Testis (tissue), 3 donors: Measurements from ENCODE around the gene HS3ST5. TPM values are rescaled to one million over a fixed set of nuclear protein-coding genes. Genes with fewer than 3 reads are reported as not detected.

Source experiments
- DNase-seq: peaks from one replicate; pipeline ENCODE4 v3.0.0-alpha.2; 2019
- H3K27ac ChIP-seq, 2 donors: fragments of 200-600 bp; sonication (generic); one replicate each; pipeline ENCODE4 v1.5.1; 2019
- H3K27me3 ChIP-seq: fragments of 200-600 bp; sonication (generic); one replicate; pipeline ENCODE4 v1.5.1; 2019
- H3K36me3 ChIP-seq: fragments of 200-600 bp; sonication (generic); one replicate; pipeline ENCODE4 v1.5.1; 2017; ENCODE audit warnings: low read depth; ENCODE audit errors: missing control alignments
- H3K4me1 ChIP-seq: fragments of 200-600 bp; sonication (generic); one replicate; pipeline ENCODE4 v1.5.1; 2019
- H3K4me3 ChIP-seq, 2 donors: fragments of 200-600 bp; sonication (generic); one replicate each; pipeline ENCODE4 v1.5.1; 2017 to 2019
- H3K9me3 ChIP-seq: fragments of 200-600 bp; sonication (generic); one replicate; pipeline ENCODE4 v1.5.1; 2017
- CTCF ChIP-seq, 3 experiments: fragments of 450-650 bp in 2 of 3; fragments of 200-600 bp in 1 of 3; sonication (generic) in 1 of 3; IDR thresholded peaks; one replicate each; pipeline ENCODE4 v1.5.1; 2016 to 2019; ENCODE audit warnings: antibody characterized with exemption in 3 of 3, mild to moderate bottlenecking in 2 of 3, moderate library complexity in 1 of 3
- POLR2A ChIP-seq: fragments of 450-650 bp; IDR thresholded peaks from one replicate; pipeline ENCODE4 v1.6.1; 2017; ENCODE audit warnings: antibody characterized with exemption, mild to moderate bottlenecking, moderate library complexity
- WGBS, 2 donors: methylation state at CpG; one replicate each; pipeline ENCODE4 v1.1.5; 2018; 5-methylcytosine and 5-hydroxymethylcytosine counted together
- intact Hi-C: fragments of 100-400 bp; cut with DNase I; formaldehyde crosslinking; loops from one replicate; pipeline ENCODE4 v1.15.1; 2023; ENCODE audit warnings: low total_unique reads
- polyA plus RNA-seq: library from polyadenylated mRNA; stranded (reverse); fragments of 350-450 nt; fragmentation: Illumina TruSeq; extraction: RNeasy Lipid Tissue Mini Kit (QIAGEN cat#74804); gene quantifications from one replicate; pipeline ENCODE4 v1.2.3, GENCODE V29; 2014; ENCODE audit warnings: low read depth, low replicate concordance; ENCODE audit not compliant: insufficient read depth
- total RNA-seq, 2 donors: library from RNA; depleted of rRNA; stranded (reverse); fragments of >200 nt; gene quantifications; one replicate each; pipeline ENCODE4 v1.2.3, GENCODE V29; 2016

Gene HS3ST5
- total and polyA plus RNA-seq, 3 donors from 2014 or later = 0.12 to 0.20 (median 0.16) TPM

- Histone ChIP-seq H3K4me1 (no peaks in the 10 kb centered on the region), H3K36me3 (no peaks in the 10 kb centered on the region), H3K27ac (no peak overlapping the region), H3K27me3 (no peaks in the 10 kb centered on the region), H3K4me3 (no peak overlapping the region), H3K9me3 (no peaks in the 10 kb centered on the region)
- WGBS, 2 donors = 79 to 82% methylated on average over 1 of the region's 1 CpG
- DNase-seq = no peak
- intact Hi-C loops = no loop called here
- TF ChIP-seq POLR2A (no peak), CTCF (IDR thresholded peaks at IDR 0.05) (no peak)
Measured at GRCh38 chr6:114061116-114061515, 281.7 kb downstream of the HS3ST5 start.

- Histone ChIP-seq H3K9me3 (no peaks in the 10 kb centered on the region), H3K4me1 (no peaks in the 10 kb centered on the region), H3K4me3 (no peak overlapping the region), H3K27me3 (no peaks in the 10 kb centered on the region), H3K36me3 (no peaks in the 10 kb centered on the region), H3K27ac (no peak overlapping the region)
- WGBS, 2 donors = 92 to 95% methylated on average over 4 of the region's 4 CpGs
- intact Hi-C loops = no loop called here
- DNase-seq = no peak
- no peak for TF ChIP-seq POLR2A
- no peak for TF ChIP-seq CTCF (IDR thresholded peaks at IDR 0.05)
Measured at GRCh38 chr6:114058435-114058834, 284.4 kb downstream of the HS3ST5 start.

- Histone ChIP-seq H3K4me1 (no peaks in the 10 kb centered on the region), H3K4me3 (no peak overlapping the region), H3K27ac (no peak overlapping the region), H3K36me3 (no peaks in the 10 kb centered on the region), H3K27me3 (no peaks in the 10 kb centered on the region), H3K9me3 (no peaks in the 10 kb centered on the region)
- intact Hi-C loops = no loop called here
- WGBS, 2 donors = 79 to 82% methylated on average over 2 of the region's 2 CpGs
- no peak for TF ChIP-seq CTCF (IDR thresholded peaks at IDR 0.05)
- no peak for TF ChIP-seq POLR2A
- DNase-seq = no peak
Measured at GRCh38 chr6:114055763-114056162, 287.1 kb downstream of the HS3ST5 start.

DNA sequence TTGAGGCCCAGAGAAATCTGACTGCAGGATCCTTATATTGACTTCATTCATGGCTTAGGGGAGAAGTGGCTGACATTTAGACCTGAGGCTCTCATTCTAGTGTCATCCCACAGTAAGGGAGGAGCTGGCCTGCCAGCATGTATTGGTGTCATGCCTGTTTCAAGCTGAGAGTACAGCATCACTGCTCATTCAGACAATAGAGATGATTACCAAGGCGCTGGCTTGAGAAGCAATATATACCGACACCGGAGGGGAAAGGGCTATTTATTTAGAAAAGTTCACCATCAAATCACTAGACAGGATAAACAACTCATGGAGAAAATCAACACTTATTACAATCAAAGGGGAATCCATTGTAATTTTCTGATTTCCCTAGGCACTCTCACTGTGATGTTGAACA is 287.5 kb downstream of the HS3ST5 start:
- no peaks in the 10 kb centered on the region for H3K4me1 ChIP-seq
- H3K9me3 ChIP-seq = no peaks in the 10 kb centered on the region
- 77 to 88% methylated on average over 3 of the region's 3 CpGs for WGBS, 2 donors
- H3K4me3 ChIP-seq = no peak overlapping the region
- DNase-seq = no peak
- TF ChIP-seq CTCF (IDR thresholded peaks at IDR 0.05) (no peak), POLR2A (no peak)
- no peaks in the 10 kb centered on the region for H3K27me3 ChIP-seq
- no peak overlapping the region for H3K27ac ChIP-seq
- H3K36me3 ChIP-seq = no peaks in the 10 kb centered on the region
- intact Hi-C loops = no loop called here

DNA sequence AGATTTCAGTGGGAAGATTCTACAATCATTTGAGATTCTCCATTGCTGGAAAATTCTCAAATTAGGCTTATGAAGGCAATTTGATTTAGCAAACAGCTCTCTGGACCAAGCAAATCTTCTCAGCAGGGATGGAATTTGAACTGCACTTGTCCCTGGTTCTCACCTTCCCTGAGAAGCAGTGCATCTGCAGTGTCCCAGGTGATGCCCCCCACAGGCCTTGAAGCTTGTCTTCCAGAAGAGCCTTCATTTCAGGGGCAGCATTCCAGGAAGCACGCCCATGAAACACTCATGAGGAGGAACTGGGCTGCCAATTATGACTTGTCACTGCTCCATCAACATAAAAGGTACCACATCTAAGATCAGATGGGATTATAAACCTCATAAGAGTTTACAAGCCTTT is 289.0 kb downstream of the HS3ST5 start:
- H3K9me3 ChIP-seq = no peaks in the 10 kb centered on the region
- no peaks in the 10 kb centered on the region for H3K36me3 ChIP-seq
- no peaks in the 10 kb centered on the region for H3K4me1 ChIP-seq
- H3K27ac ChIP-seq = no peak overlapping the region
- H3K27me3 ChIP-seq = no peaks in the 10 kb centered on the region
- no peak for DNase-seq
- 83 to 90% methylated on average over 1 of the region's 1 CpG for WGBS, 2 donors
- no peak overlapping the region for H3K4me3 ChIP-seq
- TF ChIP-seq POLR2A (no peak), CTCF (IDR thresholded peaks at IDR 0.05) (no peak)
- intact Hi-C loops = no loop called here
